ENCODE measurements around the gene ZNF823. TPM values are rescaled to one million over a fixed set of nuclear protein-coding genes. Genes with fewer than 3 reads are reported as not detected.
A peak's percentile ranks its signal among the peaks of the same experiment; 100 is the strongest.

Gene ZNF823
- total and polyA plus RNA-seq, 2 of the 13 experiments (the other 11 are each of a cell fraction or from before 2014, with no cell fraction given), result 5.7 to 11.7 TPM

GRCh38 chr19:11749751-11750150 is 11.0 kb upstream of the ZNF823 start:
- no peak for ATAC-seq
- intact Hi-C loops (cut with micrococcal nuclease; ENCODE audit: unreplicated experiment) (no loop called here), in situ Hi-C loops (cut with HindIII; ENCODE audit: extremely low pct_ligation_motif_present, low pct_unique_long_range_greater_than_20kb) (no loop called here)
- ChIA-PET POLR2A (interaction anchor here (0.6 kb wide), 1 partner anchor 9 kb away, joined by 3 read pairs; no protein-coding TSS in a partner anchor), CTCF (ENCODE audit: low intra/inter-chr PET ratio, low total read pairs) (no interaction called here)
- no TSS peak for BruUV-seq (replicated peaks)
- no peak overlapping the region for H3K9ac ChIP-seq (ENCODE audit: insufficient read depth, low read depth, low read length)
- no peak overlapping the region for H2AFZ ChIP-seq (ENCODE audit: low read length)
- H3K4me2 ChIP-seq (ENCODE audit: low read depth, low read length), result no peak overlapping the region
- no peaks in the 10 kb centered on the region for H3K36me3 ChIP-seq (replicated peaks in 1 of 2; ENCODE audit: control insufficient read depth in 1 of 2, insufficient read depth in 2 of 2, low read length in 2 of 2)
- H3K4me3 ChIP-seq (replicated peaks in 1 of 3; ENCODE audit: insufficient read depth in 1 of 3, low read depth in 2 of 3, low read length in 3 of 3), result no peak overlapping the region
- H3K27ac ChIP-seq (ENCODE audit: extremely low read length, insufficient read depth, low read length), result no peak overlapping the region
- peaks cover 8% of the 10 kb centered on the region for H3K9me3 ChIP-seq (ENCODE audit: low read length)
- 3% methylated on average over 2 of the region's 2 CpGs for WGBS (ENCODE audit: low lambda C conversion rate)
- no peaks in the 10 kb centered on the region for H4K20me1 ChIP-seq (ENCODE audit: insufficient read depth, low read length)
- H3K4me1 ChIP-seq (ENCODE audit: insufficient read depth, low read length), result no peaks in the 10 kb centered on the region
- TF ChIP-seq RAD51 (IDR thresholded peaks at IDR 0.05; ENCODE audit: borderline replicate concordance) (peak; percentile 63; the same call in 1 of the 2 replicates), NFIB (CRISPR knock-in tag; IDR thresholded peaks at IDR 0.05; ENCODE audit: borderline replicate concordance) (no peak)
- no peak for DNase-seq (ENCODE audit: low spot score)
- H3K27me3 ChIP-seq (ENCODE audit: control insufficient read depth in 1 of 2, insufficient read depth in 2 of 2, low read length in 2 of 2), result 0 out of 5 replicates have a peak, but pooled peaks cover 0 to 3% of the 10 kb centered on the region in 2 experiments
- H3K79me2 ChIP-seq (ENCODE audit: insufficient read depth, low read length), result no peaks in the 10 kb centered on the region
- no peak for FAIRE-seq

GRCh38 chr19:11747277-11747676 is 8.5 kb upstream of the ZNF823 start:
- 8% methylated on average over 1 of the region's 1 CpG for WGBS (ENCODE audit: low lambda C conversion rate)
- no peak for ATAC-seq
- CTCF ChIA-PET (ENCODE audit: low intra/inter-chr PET ratio, low total read pairs), result no interaction called here

More at GRCh38 chr19:11747277-11747676, 8.5 kb upstream of the ZNF823 start:
- no peak overlapping the region for H3K4me2 ChIP-seq (ENCODE audit: low read depth, low read length)
- no peaks in the 10 kb centered on the region for H3K4me1 ChIP-seq (ENCODE audit: insufficient read depth, low read length)
- H2AFZ ChIP-seq (ENCODE audit: low read length), result no peak overlapping the region
- H3K9me3 ChIP-seq (ENCODE audit: low read length), result peaks cover 8% of the 10 kb centered on the region
- in situ Hi-C loops (cut with HindIII; ENCODE audit: extremely low pct_ligation_motif_present, low pct_unique_long_range_greater_than_20kb), result no loop called here
- POLR2A ChIA-PET, result interaction anchor here (0.6 kb wide), 1 partner anchor 178 kb away, joined by 3 read pairs; the partner anchor contains the start of gene ZNF700
- H3K4me3 ChIP-seq (replicated peaks in 1 of 3; ENCODE audit: insufficient read depth in 1 of 3, low read depth in 2 of 3, low read length in 3 of 3), result no peak overlapping the region
- BruUV-seq (replicated peaks), result no TSS peak
- no peaks in the 10 kb centered on the region for H4K20me1 ChIP-seq (ENCODE audit: insufficient read depth, low read length)
- H3K79me2 ChIP-seq (ENCODE audit: insufficient read depth, low read length), result no peaks in the 10 kb centered on the region
- H3K27me3 ChIP-seq (ENCODE audit: control insufficient read depth in 1 of 2, insufficient read depth in 2 of 2, low read length in 2 of 2), result no peaks in the 10 kb centered on the region
- intact Hi-C loops (cut with micrococcal nuclease; ENCODE audit: unreplicated experiment), result no loop called here
- no peak overlapping the region for H3K27ac ChIP-seq (ENCODE audit: extremely low read length, insufficient read depth, low read length)
- no peaks in the 10 kb centered on the region for H3K36me3 ChIP-seq (replicated peaks in 1 of 2; ENCODE audit: control insufficient read depth in 1 of 2, insufficient read depth in 2 of 2, low read length in 2 of 2)
- TF ChIP-seq ATF2 (CRISPR knock-in tag; IDR thresholded peaks at IDR 0.05) (no peak), MED8 (CRISPR knock-in tag; IDR thresholded peaks at IDR 0.05; ENCODE audit: insufficient replicate concordance) (no peak), ZNF670 (CRISPR knock-in tag; IDR thresholded peaks at IDR 0.05; ENCODE audit: borderline replicate concordance) (no peak), DRAP1 (CRISPR knock-in tag; IDR thresholded peaks at IDR 0.05) (no peak), MEIS1 (CRISPR knock-in tag; IDR thresholded peaks at IDR 0.05; ENCODE audit: borderline replicate concordance) (no peak), GATA4 (IDR thresholded peaks at IDR 0.05; ENCODE audit: borderline replicate concordance, low read depth) (no peak), ZNF672 (CRISPR knock-in tag; IDR thresholded peaks at IDR 0.05) (no peak), NR1H2 (CRISPR knock-in tag; IDR thresholded peaks at IDR 0.05; ENCODE audit: borderline replicate concordance, low read depth) (no peak), ZNF20 (CRISPR knock-in tag; IDR thresholded peaks at IDR 0.05) (no peak), ZNF12 (CRISPR knock-in tag; IDR thresholded peaks at IDR 0.05) (no peak), ZSCAN22 (CRISPR knock-in tag; IDR thresholded peaks at IDR 0.05) (no peak), ZFP36L1 (CRISPR knock-in tag; IDR thresholded peaks at IDR 0.05) (no peak), MIER3 (CRISPR knock-in tag; IDR thresholded peaks at IDR 0.05; ENCODE audit: borderline replicate concordance) (no peak), ZNF577 (CRISPR knock-in tag; IDR thresholded peaks at IDR 0.05; ENCODE audit: borderline replicate concordance, low read depth) (no peak), CREB1 (IDR thresholded peaks at IDR 0.05) (no peak), CREB1 (CRISPR knock-in tag; IDR thresholded peaks at IDR 0.05) (no peak)
- no peak overlapping the region for H3K9ac ChIP-seq (ENCODE audit: insufficient read depth, low read depth, low read length)
- DNase-seq (ENCODE audit: low spot score), result no peak
- FAIRE-seq, result no peak
